Measurements from ENCODE around the gene ADGRE2. TPM values are rescaled to one million over a fixed set of nuclear protein-coding genes. Genes with fewer than 3 reads are reported as not detected.

The ADGRE2 gene
- total RNA-seq, 4 donors from 2014 or later: 1.2 to 16.5 (median 1.9) TPM; not detected in 1

DNA sequence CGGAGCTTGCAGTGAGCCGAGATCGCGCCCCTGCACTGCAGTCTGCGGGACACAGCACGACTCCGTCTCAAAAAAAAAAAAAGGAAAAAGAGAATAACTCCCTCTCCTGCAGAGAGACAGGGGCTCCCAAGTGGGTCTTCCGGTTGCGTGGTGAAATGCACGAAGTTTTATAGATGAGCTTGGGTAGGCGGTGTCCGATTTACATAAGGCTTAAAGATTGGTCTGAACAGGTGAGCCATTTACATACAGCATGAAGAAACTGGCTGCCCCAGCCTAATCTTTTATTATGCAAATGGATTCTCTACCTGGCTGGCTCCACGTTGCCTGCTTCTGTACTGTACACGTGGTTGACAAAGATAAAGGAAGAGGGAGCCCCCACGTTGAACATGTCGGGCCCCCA lies 19.5 kb downstream of the ADGRE2 start:
- Histone ChIP-seq H3K4me1 (no peaks in the 10 kb centered on the region), H3K27ac (no peak overlapping the region), H3K36me3 (no peaks in the 10 kb centered on the region), H3K27me3 (no peaks in the 10 kb centered on the region), H3K9me3 (no peaks in the 10 kb centered on the region), H3K4me3 (no peak overlapping the region)
- no peak for DNase-seq
- TF ChIP-seq, protein P1, sequence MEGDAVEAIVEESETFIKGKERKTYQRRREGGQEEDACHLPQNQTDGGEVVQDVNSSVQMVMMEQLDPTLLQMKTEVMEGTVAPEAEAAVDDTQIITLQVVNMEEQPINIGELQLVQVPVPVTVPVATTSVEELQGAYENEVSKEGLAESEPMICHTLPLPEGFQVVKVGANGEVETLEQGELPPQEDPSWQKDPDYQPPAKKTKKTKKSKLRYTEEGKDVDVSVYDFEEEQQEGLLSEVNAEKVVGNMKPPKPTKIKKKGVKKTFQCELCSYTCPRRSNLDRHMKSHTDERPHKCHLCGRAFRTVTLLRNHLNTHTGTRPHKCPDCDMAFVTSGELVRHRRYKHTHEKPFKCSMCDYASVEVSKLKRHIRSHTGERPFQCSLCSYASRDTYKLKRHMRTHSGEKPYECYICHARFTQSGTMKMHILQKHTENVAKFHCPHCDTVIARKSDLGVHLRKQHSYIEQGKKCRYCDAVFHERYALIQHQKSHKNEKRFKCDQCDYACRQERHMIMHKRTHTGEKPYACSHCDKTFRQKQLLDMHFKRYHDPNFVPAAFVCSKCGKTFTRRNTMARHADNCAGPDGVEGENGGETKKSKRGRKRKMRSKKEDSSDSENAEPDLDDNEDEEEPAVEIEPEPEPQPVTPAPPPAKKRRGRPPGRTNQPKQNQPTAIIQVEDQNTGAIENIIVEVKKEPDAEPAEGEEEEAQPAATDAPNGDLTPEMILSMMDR (IDR thresholded peaks at IDR 0.05): no peak
- TF ChIP-seq POLR2A (IDR thresholded peaks at IDR 0.05): no peak

DNA sequence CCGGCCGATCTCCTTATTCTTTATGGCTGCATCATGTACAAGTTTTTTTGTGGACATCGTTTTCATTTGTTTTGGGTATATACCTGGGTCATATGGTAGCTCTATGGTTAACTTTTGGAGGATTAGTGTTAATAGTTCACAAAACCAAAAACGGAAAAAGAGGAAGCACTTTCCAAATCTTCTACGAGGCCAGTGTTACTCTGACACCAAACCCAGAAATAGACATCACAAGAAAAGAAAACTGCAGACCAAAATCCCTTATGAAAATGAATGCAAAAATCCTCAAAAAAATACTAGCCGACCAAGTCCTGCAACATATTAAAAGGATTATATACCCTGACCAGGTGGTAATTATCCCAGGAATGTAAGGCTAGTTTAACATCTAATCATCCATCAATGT lies 29.8 kb downstream of the ADGRE2 start:
- DNase-seq: no peak
- TF ChIP-seq, protein P1 (IDR thresholded peaks at IDR 0.05): no peak
- no peak for TF ChIP-seq POLR2A (IDR thresholded peaks at IDR 0.05)
- no peaks in the 10 kb centered on the region for H3K36me3 ChIP-seq
- H3K4me3 ChIP-seq: no peak overlapping the region
- H3K4me1 ChIP-seq: no peaks in the 10 kb centered on the region
- no peaks in the 10 kb centered on the region for H3K9me3 ChIP-seq
- H3K27me3 ChIP-seq: no peaks in the 10 kb centered on the region
- H3K27ac ChIP-seq: no peak overlapping the region

DNA sequence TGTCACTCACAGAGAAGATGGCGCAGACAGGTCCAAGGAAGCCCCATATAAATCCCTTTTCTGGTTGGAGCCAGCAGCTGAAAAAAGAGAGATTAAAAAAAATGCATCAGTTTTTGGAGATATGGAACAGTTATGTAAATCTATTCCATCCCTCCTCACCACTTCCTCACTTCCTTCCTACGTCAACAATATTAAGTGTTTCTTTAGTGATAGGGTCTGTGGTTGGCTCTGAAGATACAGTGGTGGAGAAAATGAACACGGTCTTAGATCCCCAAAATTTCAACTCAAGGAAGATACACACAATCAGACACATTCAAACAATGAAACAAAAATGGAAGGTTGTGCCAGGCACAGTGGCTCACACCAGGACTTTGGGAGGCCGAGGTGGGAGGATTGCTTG lies 31.5 kb downstream of the ADGRE2 start:
- no peaks in the 10 kb centered on the region for H3K4me1 ChIP-seq
- H3K27me3 ChIP-seq: no peaks in the 10 kb centered on the region
- no peak overlapping the region for H3K27ac ChIP-seq

DNA sequence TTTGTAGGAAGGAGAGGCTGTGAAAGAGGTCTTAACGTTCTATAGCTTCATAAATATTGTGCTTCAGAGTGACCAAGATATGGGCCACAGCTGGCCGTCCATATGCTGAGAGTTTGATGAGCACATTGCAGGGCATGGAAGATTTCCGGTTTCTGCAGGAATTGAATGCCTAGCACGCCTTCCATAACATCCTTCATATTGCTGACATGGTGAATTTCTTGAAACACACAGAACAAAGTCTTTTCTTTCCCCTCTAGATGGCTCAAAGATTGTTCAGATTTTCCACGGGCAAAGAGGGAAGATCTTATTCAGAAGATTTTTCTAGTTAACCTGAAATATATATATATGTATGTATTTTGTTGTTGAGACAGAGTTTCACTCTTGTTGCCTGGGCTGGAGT lies 42.4 kb downstream of the ADGRE2 start:
- Histone ChIP-seq H3K4me3 (no peak overlapping the region), H3K9me3 (no peaks in the 10 kb centered on the region), H3K4me1 (no peaks in the 10 kb centered on the region), H3K27ac (no peak overlapping the region), H3K27me3 (no peaks in the 10 kb centered on the region), H3K36me3 (no peaks in the 10 kb centered on the region)
- no peak for DNase-seq
- TF ChIP-seq, protein P1 (IDR thresholded peaks at IDR 0.05): no peak

More for the DNA sequence above, 31.5 kb downstream of the ADGRE2 start:
- no peaks in the 10 kb centered on the region for H3K36me3 ChIP-seq
- no peak for DNase-seq
- no peak overlapping the region for H3K4me3 ChIP-seq
- no peaks in the 10 kb centered on the region for H3K9me3 ChIP-seq
- TF ChIP-seq POLR2A (IDR thresholded peaks at IDR 0.05): no peak
- TF ChIP-seq, protein P1 (IDR thresholded peaks at IDR 0.05): no peak

DNA sequence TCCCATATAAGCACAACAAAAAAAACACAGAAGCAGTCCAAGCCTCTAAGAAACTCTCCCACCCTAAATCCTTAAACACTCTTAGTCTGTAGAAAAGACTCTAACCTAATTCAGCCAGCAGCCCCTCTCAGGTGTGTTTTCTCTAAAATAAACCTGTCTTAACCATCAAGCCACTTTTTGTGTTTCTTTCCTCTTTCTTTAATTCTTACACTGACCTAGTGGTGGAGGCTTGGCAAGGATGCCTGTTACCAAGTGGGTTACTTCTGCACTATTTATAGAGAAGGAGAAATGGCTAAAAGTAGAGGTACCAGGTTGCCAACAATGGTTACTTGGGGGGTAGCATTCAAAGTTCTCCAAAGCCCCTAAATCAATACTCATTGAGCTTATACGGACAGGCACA lies 44.8 kb downstream of the ADGRE2 start:
- DNase-seq: no peak
- H3K36me3 ChIP-seq: no peaks in the 10 kb centered on the region
- H3K4me1 ChIP-seq: no peaks in the 10 kb centered on the region
- no peaks in the 10 kb centered on the region for H3K9me3 ChIP-seq
- no peaks in the 10 kb centered on the region for H3K27me3 ChIP-seq
- H3K4me3 ChIP-seq: no peak overlapping the region
- TF ChIP-seq, protein P1 (IDR thresholded peaks at IDR 0.05): no peak
- TF ChIP-seq POLR2A (IDR thresholded peaks at IDR 0.05): no peak
- H3K27ac ChIP-seq: no peak overlapping the region

DNA sequence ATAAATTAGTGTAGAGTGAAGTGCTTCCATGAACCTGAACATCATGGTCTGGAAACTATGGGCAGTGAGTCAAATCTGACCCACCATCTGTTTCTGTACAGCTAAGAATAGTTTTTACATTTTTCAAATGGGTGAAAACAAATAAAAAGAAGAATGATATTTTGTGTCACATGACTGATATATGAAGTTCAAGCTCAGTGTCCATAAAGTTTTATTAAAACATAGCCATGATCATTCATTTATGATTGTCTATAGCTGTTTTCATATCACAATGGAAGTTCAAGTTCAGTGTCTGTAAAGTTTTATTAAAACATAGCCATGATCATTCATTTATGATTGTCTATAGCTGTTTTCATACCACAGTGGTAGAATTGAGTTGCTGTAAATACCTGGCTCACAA lies 45.9 kb downstream of the ADGRE2 start:
- H3K4me3 ChIP-seq: no peak overlapping the region
- H3K27ac ChIP-seq: no peak overlapping the region
- H3K36me3 ChIP-seq: no peaks in the 10 kb centered on the region
- no peaks in the 10 kb centered on the region for H3K9me3 ChIP-seq
- TF ChIP-seq POLR2A (IDR thresholded peaks at IDR 0.05): no peak
- TF ChIP-seq, protein P1 (IDR thresholded peaks at IDR 0.05): no peak
- no peak for DNase-seq
- no peaks in the 10 kb centered on the region for H3K4me1 ChIP-seq
- no peaks in the 10 kb centered on the region for H3K27me3 ChIP-seq

Measured in Peyer's patch (tissue), 4 donors.